GM21576 (cell line): ENCODE data around the gene DUSP22.
A peak's percentile ranks its signal among the peaks of the same experiment; 100 is the strongest.
"Not testable (repeated sequence)": the region's sequence is repeated elsewhere in the genome, so short reads cannot be mapped to it uniquely, and the experiment has no call there.

Experiments used
- ATAC-seq: cut with Tn5 transposase; IDR thresholded peaks from one replicate; pipeline ENCODE4 v1.9.1; 2021; ENCODE audit warnings: mild to moderate bottlenecking, moderate library complexity; ENCODE audit not compliant: unreplicated experiment

Gene DUSP22

DNA sequence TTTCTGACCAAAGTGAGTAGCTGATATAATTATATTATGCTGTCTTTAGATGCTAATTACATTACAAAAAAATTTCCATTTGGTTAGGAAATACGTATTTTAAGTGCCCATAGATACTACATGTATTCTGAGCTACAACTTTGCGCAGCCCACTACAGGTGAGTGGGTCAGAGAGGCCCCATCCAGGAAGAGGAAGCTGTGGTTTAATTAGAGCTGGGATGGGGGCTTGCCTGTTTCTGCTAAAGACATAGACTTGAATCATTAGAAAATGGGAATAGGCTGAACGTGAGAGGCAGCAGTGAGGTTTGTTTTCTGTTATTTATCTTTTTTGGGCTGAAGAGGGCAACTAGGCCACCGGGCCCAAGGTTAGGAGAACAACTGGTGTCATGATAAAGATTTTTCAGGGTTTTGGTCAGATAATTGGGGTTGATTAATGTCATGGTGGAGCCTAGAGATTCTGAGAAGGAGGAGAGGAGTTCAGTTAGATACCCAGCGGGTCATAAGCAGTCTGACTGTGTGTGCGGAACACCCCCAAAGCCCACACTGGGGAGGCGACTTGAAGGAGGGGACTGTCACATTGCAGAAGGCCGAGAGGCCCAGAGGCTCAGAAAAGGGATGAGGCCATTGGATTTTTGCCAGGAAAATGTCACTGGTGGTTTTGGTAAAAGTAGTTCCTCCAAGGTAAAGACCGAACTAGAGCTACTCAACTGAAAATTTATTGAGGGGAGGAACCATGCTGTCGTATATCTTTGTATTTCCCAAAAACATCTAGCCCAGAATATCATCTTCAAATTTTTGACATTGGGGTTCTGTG, 84.7 kb downstream of the DUSP22 start:
- no peak for ATAC-seq

DNA sequence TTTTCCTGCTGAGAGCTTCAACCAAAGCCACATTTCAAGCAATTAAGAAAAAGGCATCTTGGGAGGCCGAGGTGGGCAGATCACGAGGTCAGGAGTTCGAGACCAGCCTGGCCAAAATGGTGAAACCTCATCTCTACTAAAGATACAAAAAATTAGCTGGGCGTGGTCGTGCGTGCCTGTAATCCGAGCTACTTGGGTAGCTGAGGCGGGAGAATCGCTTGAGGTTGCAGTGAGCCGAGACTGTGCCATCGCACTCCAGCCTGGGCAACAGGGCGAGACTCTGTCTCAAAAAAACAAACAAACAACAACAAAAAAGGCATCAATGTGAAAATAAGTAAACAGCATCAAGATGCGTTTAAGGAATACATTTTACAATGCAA, 85.3 kb downstream of the DUSP22 start:
- not testable (repeated sequence) for ATAC-seq

DNA sequence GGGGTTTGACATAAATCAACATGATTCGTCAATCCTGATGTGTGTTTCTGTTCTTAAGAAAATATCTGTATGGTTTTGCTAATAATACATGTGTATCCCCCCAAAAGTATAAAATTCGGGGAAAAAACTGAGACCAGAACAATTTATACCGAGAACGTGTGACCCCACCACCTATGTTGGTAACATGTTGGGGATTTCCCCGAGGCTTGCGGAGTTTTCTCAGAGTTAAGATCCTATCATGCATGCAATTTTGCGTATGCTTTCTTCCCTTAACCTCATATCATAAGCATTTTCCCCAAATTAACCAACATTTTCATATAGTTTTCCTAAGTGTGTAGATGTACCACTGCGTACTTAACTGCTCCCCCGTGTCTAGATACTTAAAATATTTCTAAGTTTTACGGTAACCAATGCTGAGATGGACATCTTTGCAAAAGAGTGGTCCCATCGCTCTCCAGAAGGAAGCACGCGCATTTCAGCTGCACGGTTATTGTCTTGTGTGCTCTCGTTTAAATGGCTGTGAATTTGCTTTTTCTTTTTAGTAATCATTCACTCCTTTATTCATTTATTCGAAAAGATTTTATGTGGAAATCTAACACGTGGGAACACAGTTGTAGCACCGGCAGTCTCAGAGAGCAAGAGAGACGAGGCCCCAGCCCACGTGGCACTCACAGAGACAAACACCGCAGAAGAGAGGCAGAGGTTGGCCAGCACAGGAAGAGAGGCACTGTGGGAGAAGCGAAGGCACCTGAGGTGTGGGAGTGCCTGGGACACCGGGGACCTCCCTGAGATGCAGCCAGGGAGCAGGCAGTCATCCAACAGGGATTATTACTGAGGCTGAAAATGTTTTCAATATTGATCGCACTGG, 86.0 kb downstream of the DUSP22 start:
- ATAC-seq = no peak

DNA sequence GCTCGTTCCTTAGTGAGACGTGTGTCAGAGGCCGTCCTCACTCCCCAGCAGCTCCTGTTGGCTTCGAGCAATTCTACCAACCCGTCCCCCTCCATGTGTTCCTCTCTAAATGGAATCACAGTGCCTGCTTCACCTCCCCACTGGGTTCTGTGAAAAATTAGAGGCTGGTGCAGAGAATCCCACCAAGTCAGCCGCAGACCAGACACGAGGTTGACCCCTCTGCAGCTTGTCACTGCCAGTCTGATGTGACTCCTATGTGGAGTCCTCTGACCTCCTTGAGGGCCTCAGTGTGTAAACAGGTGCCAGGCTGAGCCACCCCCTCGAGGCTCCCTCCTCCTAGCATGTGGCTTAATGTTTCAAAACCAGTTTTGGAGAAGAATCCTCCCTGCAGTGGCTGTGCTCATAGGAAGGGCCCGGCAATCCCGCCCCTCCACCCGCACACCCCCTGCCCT, 86.7 kb downstream of the DUSP22 start:
- ATAC-seq = no peak

DNA sequence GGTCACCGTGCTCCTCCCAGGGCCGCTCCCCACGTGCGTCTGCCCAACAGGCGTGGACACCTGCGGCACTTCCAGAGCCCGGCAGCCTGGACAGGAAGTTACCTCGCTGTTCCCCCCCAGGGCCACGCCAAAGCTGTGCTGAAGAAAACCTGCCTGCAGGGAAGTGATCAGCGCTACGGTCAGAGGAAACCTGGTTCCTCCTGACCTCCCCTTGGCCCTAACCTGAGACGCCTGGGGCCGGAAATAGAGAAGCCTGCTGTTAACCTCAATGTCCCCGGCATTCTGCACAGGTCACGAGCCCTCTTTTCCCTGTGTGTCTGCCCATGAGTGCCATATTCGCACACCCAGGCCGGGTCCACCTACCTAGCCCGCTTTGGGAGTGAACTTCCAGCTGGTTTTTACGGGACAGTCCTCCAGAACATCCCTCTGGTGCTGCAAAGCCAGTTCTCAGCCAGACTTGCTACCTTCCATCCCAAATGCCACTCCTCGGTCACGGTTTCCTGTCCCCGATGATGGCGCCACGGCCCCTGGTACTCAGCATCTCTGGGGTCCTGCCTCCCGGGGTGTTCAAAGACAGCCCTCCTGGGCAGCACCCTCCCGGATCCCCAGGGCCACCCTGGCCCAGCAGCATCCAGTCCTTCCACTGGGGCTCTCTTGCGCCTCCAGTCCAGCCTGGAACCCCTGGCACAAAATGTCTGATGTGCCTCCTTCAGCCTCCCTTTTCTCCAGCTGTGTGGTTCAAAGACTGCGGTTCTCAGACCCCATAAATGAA, 87.3 kb downstream of the DUSP22 start:
- peak; percentile 52 for ATAC-seq

DNA sequence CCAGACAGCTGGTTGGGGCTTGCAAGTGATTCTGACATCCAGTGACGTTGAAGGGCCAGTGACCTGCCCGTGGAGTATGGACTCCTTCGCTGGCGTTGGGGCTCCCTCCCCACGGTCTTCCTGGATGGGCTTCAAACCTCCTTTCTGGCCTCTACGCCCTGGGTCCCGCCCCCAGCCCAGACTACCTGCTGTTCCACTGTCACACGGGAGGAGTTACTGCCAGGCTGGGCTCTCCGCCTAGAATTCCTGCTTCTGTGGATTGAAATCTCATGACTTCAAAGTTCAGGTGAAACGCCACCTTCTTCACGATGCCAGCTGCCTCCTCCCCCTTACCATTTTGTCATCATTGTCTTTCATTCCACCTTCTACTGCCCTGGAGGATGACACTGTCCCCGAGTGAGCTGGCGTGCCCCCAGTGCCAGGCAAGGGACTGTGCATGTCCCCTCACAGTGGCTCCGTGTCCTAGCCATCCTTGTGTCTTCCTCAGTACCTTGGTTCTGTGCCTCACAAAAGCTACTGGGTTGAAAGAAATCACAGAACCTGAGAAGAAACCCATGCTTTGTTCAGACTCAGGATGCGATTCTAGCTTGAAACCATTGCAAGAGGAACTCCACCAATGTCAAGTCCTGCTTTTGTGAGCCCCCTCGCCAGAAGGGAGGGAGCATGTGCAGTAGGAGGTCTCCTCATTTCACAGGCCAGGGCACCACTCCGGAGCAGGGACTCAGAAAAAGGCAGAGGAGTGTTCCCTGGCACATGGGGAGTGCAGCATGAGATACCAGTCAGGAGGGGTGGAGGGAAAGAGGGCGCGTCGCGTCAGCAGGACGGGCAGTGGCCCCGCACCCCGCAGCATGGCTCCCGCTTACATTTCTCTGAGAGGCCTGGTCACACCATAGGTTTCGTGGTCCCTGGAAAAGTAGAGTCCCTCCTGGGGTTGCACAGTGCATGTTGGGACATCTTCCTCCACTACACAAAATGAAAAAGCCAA, 88.2 kb downstream of the DUSP22 start:
- no peak for ATAC-seq

DNA sequence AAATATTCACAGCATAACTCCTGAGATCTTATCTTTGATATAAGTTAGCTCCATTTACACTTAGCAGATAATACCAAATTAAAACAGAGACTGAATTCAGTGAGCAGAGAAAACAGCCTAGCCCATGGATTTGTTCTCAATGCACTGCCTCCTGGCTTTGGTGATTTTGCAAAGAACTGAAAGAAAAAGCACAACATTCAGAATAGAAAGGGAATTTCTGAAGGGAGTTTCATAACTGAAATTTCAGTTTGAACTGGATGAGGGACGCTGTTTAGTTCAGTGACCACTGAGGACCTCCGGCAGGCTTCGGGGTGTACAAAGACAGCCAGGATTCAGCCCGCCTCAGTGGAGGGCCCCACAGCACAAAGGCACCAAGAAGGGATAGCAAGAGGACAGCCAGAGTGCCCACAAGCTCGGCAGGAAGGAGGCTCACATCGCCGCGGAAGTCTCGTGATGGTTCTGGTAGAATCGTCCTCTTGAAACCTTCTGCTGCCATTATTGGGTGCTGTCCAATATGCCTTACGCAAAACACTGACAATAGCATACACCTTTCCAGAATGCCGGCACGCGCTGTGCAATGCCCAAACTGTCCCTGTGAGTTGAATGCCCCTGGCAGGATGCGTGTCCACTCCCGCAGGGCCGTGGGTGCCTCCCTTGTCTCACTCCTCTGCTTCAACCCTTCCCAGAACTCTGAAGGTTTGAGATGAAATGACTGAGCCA, 89.6 kb downstream of the DUSP22 start:
- no peak for ATAC-seq

DNA sequence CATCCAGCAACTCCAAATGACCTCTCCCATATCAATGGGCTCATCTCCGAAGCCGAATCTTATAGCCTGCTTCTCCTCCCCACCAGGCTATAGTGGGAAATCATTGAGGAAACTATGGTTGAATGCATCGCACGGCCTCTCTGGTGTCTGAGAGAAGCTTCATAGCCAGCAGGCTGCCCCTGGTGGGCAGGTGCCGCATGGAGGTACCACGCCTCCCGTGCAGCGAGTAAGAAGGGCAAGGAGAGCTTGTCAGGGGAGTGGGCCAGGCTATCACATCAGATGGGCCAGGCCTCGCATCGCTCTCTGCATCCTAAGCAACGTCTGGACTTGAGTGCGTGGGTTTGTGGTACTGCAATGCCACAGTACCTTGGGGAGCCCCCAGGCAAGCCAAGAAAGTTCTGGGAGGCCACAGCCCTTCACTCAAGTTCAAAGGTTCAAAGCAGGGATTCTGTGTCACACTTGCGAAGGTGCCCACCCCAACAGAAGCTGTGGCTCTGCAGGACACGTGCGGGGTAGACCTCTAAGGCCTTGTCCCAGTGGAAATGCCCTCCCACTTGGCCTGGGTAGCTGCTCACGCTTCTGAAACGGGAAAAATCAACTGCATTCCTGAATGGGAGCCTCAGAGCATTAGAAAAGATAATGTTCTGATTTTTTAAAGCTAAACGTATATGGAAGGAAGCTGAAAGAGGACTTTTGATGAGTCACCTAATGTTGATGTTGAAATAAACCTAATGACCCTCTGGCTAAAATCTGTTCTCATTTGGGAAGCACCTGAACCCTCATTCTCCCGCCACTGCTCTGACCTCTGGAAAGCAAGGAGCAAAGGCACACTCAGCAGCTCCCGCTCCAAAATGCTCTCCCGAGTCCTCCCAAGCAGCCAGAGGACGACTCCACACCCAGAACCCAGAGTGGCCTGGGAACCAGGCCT, 90.9 kb downstream of the DUSP22 start:
- ATAC-seq = no peak

DNA sequence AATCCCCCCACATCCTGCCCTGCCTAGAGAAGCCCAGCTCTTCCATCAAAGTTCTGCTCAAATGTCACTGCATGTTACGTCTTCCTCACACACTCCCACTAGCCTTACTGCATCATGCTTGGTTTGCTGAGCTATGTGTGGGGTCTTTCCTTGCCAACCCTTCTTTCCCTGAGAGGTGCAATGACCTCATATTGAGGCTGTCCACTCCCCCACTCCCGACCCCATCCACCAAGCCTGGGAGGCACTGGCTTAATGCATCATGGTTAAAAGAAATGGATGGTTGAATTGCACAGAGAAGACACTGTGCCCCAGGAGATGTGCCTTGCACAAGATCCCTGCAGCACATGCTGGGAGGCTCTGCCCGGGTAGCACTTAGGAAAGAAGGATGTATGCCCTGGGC, 91.6 kb downstream of the DUSP22 start:
- no peak for ATAC-seq

DNA sequence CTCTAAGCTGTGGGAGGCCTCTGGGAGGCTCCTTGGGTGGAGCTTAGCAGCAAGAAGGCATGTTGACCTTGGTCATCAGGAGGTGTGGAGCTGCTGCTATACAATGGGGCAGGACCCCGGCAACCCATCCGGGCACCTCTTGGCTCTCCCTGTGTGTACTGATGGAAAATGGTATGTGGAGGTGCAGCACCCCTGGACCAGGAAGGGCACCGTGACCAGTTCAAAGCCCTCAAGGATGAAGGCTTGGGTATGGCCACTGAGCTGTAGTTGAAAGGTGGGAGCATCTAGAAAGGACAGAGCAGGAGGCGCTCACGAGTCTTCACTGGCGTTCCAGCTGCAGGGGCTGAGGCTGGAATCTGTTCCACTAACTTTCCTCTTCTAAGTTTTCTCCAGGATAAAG, 92.6 kb downstream of the DUSP22 start:
- no peak for ATAC-seq

DNA sequence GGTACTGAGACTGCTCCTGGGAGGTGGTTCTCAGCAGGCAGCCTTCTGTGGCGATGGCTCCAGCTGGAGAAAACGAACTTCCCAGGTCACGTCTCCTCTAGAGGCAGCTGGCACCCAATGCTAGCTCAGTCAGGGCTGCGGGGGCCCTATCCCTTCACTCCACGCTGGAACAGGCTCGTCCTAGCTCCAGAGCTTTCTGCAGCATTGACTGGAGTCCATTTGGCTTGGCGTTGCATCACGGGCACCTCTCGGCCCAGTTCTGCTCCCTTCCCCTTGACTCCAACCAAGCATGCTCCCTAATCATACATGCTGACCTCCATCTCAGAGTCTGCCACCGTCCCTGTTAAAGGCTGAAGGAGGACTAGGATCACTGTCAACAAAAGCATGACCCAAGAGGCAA, 93.3 kb downstream of the DUSP22 start:
- no peak for ATAC-seq

DNA sequence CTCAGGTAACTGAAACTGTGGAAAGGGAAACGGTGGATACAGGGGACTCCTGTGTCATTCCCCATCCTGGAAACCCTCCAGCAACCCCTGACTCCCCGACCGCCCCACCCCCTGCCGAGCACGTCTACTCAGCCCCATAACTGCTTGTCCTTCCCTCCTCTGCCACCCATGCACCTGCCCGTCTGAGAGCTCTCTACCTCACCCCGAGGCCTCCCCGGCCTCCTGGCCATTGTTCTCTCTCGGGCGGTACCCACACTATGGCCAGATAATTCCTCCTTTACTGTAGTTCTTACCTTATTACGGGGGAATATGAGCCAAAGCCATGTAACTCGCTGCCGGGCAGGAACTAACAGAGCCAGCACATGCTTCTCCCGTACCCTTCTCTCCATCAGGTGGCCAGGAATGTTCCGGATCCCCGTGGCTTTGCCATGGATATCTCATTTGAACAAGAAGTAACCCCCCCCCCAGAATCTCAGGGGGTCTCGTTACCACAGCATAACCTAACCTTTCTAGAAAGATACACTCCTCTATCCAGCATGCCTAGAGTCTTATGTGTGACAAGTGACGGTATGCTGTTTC, 94.5 kb downstream of the DUSP22 start:
- ATAC-seq = no peak

DNA sequence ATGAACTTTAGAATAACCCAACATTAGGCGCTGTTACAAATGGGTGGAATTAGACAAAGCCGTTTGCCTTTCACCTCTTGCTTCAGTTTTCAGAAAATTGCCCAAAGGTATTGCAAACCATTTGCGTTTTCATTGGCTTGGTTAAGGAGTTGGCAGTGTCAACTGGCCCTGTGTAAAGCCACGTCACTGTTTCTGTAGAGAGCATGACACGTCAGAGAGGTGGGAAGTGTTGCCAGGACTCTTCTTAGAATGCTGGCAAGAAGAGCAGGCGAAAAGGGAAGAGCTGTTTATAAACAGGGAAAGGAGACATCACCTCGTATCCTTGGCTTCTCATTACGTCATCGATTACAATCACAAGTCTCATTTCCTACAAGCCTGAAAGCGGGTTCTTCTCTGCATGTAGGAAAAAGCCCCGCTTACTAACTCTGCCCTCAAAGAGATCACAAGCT, 95.0 kb downstream of the DUSP22 start:
- no peak for ATAC-seq

DNA sequence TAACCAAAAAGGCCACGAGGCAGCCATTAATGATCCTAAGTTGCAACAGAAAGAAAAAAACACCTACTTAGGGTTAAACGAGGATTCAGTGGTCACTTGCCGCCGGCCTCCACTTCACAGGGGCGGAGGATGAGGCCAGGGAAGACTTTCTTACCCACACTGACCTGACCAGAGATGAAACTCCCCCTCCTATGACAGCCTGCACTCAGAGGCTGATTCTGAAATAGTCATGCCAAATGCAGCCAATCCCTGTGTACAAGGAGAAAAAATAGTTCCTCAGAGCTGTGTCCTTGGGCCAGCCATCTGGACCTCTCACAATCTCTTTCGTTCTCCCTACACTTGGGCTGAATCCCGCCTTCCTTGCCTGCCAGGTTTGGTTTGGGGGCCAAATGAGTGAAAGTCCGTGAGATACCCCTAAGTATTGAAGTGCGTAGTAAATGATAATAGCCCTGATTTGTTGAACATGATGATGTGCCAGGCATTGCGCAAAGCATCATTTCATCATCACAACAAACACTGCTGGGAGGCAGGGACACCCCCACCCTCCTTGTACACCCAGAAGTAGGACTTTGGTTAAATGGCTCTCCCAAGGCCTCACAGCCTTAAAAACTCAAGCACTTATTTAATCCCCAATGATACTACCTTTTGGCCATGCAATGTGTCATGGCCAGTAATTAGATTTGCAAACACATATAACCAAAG, 96.1 kb downstream of the DUSP22 start:
- ATAC-seq = no peak

DNA sequence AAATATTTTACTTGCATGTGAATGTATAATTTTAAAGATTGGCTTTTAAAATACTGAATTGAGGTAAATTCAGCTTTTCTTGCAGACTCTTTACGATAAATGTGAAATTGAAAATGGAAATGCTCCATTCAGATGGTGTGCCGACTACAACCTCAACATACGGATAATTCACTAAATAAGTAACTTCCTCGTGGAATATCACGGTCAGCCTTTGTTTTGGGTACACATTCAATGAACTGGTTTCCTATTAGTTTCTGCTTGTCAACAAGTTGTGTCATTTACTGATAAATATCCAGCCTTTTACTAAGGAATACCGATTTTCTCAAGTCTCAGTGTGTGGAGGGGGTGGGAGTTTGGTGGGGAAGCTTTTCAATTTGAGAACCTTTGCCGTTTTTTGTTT, 96.9 kb downstream of the DUSP22 start:
- no peak for ATAC-seq

DNA sequence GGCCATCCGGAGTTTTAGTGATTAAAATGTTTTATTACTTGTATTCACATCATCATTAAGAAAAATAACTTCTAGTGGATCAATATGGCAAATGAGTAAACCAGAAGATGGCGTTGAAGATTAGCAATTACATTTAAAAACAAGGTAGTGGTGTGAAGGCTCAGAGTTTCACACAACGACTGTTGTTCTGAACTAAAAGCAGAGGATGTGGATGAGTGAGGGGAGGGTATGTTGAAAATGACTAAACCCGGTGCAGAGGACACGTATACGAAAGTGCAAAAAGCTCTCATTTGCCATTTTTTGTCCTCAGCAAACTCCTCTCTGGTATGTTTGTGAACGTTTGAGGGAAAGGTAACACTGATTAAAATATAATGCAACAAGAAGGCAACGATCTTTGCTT, 97.3 kb downstream of the DUSP22 start:
- peak; percentile 40 for ATAC-seq

DNA sequence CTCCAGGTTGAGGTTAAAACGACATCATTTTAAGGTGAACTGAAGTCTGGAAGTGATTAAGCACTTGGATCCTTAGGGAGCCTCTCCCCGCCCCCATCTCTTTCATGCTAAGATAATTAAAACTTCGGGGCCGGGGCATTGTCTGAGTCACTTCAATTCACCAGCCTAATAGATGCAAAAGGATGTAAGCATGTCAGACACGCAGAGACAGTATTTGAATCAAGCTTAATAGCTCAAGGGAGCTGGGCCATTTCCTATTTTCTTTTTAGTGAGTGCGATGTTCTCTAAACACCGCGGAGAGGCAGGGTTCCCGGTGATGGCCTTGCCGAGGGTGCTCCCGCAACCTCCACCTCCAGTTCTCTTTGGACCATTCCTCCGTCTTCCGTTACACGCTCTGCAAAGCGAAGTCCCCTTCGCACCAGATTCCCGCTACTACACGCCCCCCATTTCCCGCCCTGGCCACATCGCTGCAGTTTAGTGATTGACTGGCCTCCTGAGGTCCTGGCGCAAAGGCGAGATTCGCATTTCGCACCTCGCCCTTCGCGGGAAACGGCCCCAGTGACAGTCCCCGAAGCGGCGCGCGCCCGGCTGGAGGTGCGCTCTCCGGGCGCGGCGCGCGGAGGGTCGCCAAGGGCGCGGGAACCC, 98.7 kb downstream of the DUSP22 start:
- peak; percentile 25 for ATAC-seq
